ENCODE results near the gene ZNF699. TPM values are rescaled to one million over a fixed set of nuclear protein-coding genes. Genes with fewer than 3 reads are reported as not detected.
"Not testable (repeated sequence)": the region's sequence is repeated elsewhere in the genome, so short reads cannot be mapped to it uniquely, and the experiment has no call there.

The ZNF699 gene
- total RNA-seq, 1 experiment from 2014 or later = 0.77 TPM

DNA sequence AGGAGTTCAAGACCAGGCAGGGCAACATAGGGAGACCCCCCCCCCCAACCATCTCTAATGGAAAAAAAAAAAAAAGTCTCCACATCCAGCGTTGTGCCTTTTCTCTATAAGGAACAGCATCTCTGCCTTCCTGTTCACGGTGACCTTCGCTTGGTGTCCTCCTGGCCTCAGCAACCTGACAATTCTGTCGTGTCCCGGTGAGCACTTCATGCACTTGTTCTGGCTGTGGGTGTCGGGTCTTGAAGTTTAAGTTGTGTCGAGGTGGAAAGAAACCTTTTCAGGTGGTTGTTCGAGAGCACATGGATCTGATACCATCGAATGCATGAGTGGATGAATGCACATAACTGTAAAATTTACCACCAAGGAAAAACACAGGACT, 14.9 kb upstream of the ZNF699 start:
- Mint-ChIP-seq H3K27ac (ENCODE audit: unreplicated experiment) (peak overlapping the region; percentile 89), H3K36me3 (ENCODE audit: insufficient read depth, unreplicated experiment) (peaks cover 25% of the 10 kb centered on the region), H3K27me3 (ENCODE audit: insufficient read depth, unreplicated experiment) (no peaks in the 10 kb centered on the region), H3K4me3 (ENCODE audit: unreplicated experiment) (peak overlapping the region; percentile 80), H3K4me1 (ENCODE audit: low read depth, unreplicated experiment) (no peaks in the 10 kb centered on the region), H3K9me3 (ENCODE audit: unreplicated experiment) (peaks cover 10% of the 10 kb centered on the region)
- Histone ChIP-seq H3K36me3 (ENCODE audit: control insufficient read depth, insufficient read depth, low read length) (no peaks in the 10 kb centered on the region), H3K4me1 (0 out of 2 replicates have a peak, but pooled peaks cover 3% of the 10 kb centered on the region), H3K9me3 (peaks cover 19% of the 10 kb centered on the region), H3K4me3 (ENCODE audit: low read depth, low read length) (peak overlapping the region; percentile 44), H3K27me3 (replicated peaks; ENCODE audit: control insufficient read depth, insufficient read depth, low read length) (no peaks in the 10 kb centered on the region)
- BruUV-seq (replicated peaks) = TSS peak; percentile 59
- DNase-seq = no peak
- no peak for TF ChIP-seq CTCF (IDR thresholded peaks at IDR 0.05; ENCODE audit: insufficient read depth in 1 of 2, low read depth in 1 of 2, low read length in 1 of 2, severe bottlenecking in 1 of 2, unreplicated experiment in 1 of 2)
- CTCF ChIA-PET = no interaction called here
- POLR2A ChIA-PET = no interaction called here
- intact Hi-C loops (cut with micrococcal nuclease; ENCODE audit: unreplicated experiment) = loop anchor here (5.0 kb wide), 1 partner anchor 468 kb away; no protein-coding TSS in a partner anchor

GRCh38 chr19:9323919-9324583, 14.4 kb upstream of the ZNF699 start, which contains the start of gene ZNF559:
TSS of gene ZNF559 (plus strand) at chr19:9324179. CDS start at chr19:9338550, 14,371 bp downstream.
- H3K9me3 Mint-ChIP-seq (ENCODE audit: unreplicated experiment) = peaks cover 10% of the 10 kb centered on the region
- H3K4me3 Mint-ChIP-seq (ENCODE audit: unreplicated experiment) = peak within 1 kb of the TSS; percentile 80
- Histone ChIP-seq H3K4me3 (ENCODE audit: low read depth, low read length) (peak within 1 kb of the TSS; percentile 44), H3K27me3 (replicated peaks; ENCODE audit: control insufficient read depth, insufficient read depth, low read length) (no peaks in the 10 kb centered on the region), H3K9me3 (peaks cover 19% of the 10 kb centered on the region), H3K4me1 (0 out of 2 replicates have a peak, but pooled peaks cover 3% of the 10 kb centered on the region), H3K36me3 (ENCODE audit: control insufficient read depth, insufficient read depth, low read length) (no peaks in the 10 kb centered on the region)
- POLR2A ChIA-PET = no interaction called here
- CTCF ChIA-PET = no interaction called here
- H3K4me1 Mint-ChIP-seq (ENCODE audit: low read depth, unreplicated experiment) = no peaks in the 10 kb centered on the region
- H3K27ac Mint-ChIP-seq (ENCODE audit: unreplicated experiment) = peak within 1 kb of the TSS; percentile 89
- peak; percentile 88 to 91 for DNase-seq
- no peaks in the 10 kb centered on the region for H3K27me3 Mint-ChIP-seq (ENCODE audit: insufficient read depth, unreplicated experiment)
- peaks cover 25% of the 10 kb centered on the region for H3K36me3 Mint-ChIP-seq (ENCODE audit: insufficient read depth, unreplicated experiment)
- intact Hi-C loops (cut with micrococcal nuclease; ENCODE audit: unreplicated experiment) = loop anchor here (5.0 kb wide), 1 partner anchor 468 kb away; no protein-coding TSS in a partner anchor
- TF ChIP-seq CTCF (IDR thresholded peaks at IDR 0.05; ENCODE audit: insufficient read depth in 1 of 2, low read depth in 1 of 2, low read length in 1 of 2, severe bottlenecking in 1 of 2, unreplicated experiment in 1 of 2) = peak in 1 of 2 experiments; percentile 28
- BruUV-seq (replicated peaks) = no TSS peak

GRCh38 chr19:9323557-9323918, 13.9 kb upstream of the ZNF699 start:
- Histone ChIP-seq H3K27me3 (replicated peaks; ENCODE audit: control insufficient read depth, insufficient read depth, low read length) (no peaks in the 10 kb centered on the region), H3K36me3 (ENCODE audit: control insufficient read depth, insufficient read depth, low read length) (no peaks in the 10 kb centered on the region), H3K4me1 (0 out of 2 replicates have a peak, but pooled peaks cover 3% of the 10 kb centered on the region), H3K4me3 (ENCODE audit: low read depth, low read length) (peak overlapping the region; percentile 44), H3K9me3 (peaks cover 19% of the 10 kb centered on the region)
- intact Hi-C loops (cut with micrococcal nuclease; ENCODE audit: unreplicated experiment) = loop anchor here (5.0 kb wide), 1 partner anchor 469 kb away; no protein-coding TSS in a partner anchor
- Mint-ChIP-seq H3K9me3 (ENCODE audit: unreplicated experiment) (peaks cover 10% of the 10 kb centered on the region), H3K4me3 (ENCODE audit: unreplicated experiment) (peak overlapping the region; percentile 80), H3K36me3 (ENCODE audit: insufficient read depth, unreplicated experiment) (peaks cover 25% of the 10 kb centered on the region), H3K27ac (ENCODE audit: unreplicated experiment) (peak overlapping the region; percentile 89), H3K27me3 (ENCODE audit: insufficient read depth, unreplicated experiment) (no peaks in the 10 kb centered on the region), H3K4me1 (ENCODE audit: low read depth, unreplicated experiment) (no peaks in the 10 kb centered on the region)
- ChIA-PET POLR2A (no interaction called here), CTCF (no interaction called here)
- no peak for TF ChIP-seq CTCF (IDR thresholded peaks at IDR 0.05; ENCODE audit: insufficient read depth in 1 of 2, low read depth in 1 of 2, low read length in 1 of 2, severe bottlenecking in 1 of 2, unreplicated experiment in 1 of 2)
- peak; percentile 50 to 84 for DNase-seq
- BruUV-seq (replicated peaks) = no TSS peak

GRCh38 chr19:9322201-9322600, 12.6 kb upstream of the ZNF699 start:
- H3K4me3 ChIP-seq (ENCODE audit: low read depth, low read length); CTCF ChIA-PET; BruUV-seq (replicated peaks); H3K36me3 ChIP-seq (ENCODE audit: control insufficient read depth, insufficient read depth, low read length); DNase-seq; H3K27ac Mint-ChIP-seq (ENCODE audit: unreplicated experiment); H3K27me3 ChIP-seq (replicated peaks; ENCODE audit: control insufficient read depth, insufficient read depth, low read length); H3K4me1 ChIP-seq; H3K9me3 Mint-ChIP-seq (ENCODE audit: unreplicated experiment); H3K4me1 Mint-ChIP-seq (ENCODE audit: low read depth, unreplicated experiment); H3K27me3 Mint-ChIP-seq (ENCODE audit: insufficient read depth, unreplicated experiment); POLR2A ChIA-PET: not testable (repeated sequence)
- H3K4me3 Mint-ChIP-seq (ENCODE audit: unreplicated experiment) = peak overlapping the region; percentile 80
- H3K36me3 Mint-ChIP-seq (ENCODE audit: insufficient read depth, unreplicated experiment) = peaks cover 25% of the 10 kb centered on the region
- intact Hi-C loops (cut with micrococcal nuclease; ENCODE audit: unreplicated experiment) = loop anchor here (5.0 kb wide), 1 partner anchor 470 kb away; no protein-coding TSS in a partner anchor
- peaks cover 19% of the 10 kb centered on the region for H3K9me3 ChIP-seq

GRCh38 chr19:9321756-9322155, 12.1 kb upstream of the ZNF699 start:
- DNase-seq; H3K4me3 ChIP-seq (ENCODE audit: low read depth, low read length); H3K36me3 ChIP-seq (ENCODE audit: control insufficient read depth, insufficient read depth, low read length); BruUV-seq (replicated peaks); H3K27ac Mint-ChIP-seq (ENCODE audit: unreplicated experiment); H3K27me3 ChIP-seq (replicated peaks; ENCODE audit: control insufficient read depth, insufficient read depth, low read length); H3K9me3 Mint-ChIP-seq (ENCODE audit: unreplicated experiment); CTCF ChIA-PET; POLR2A ChIA-PET; H3K27me3 Mint-ChIP-seq (ENCODE audit: insufficient read depth, unreplicated experiment); H3K4me1 ChIP-seq; H3K4me1 Mint-ChIP-seq (ENCODE audit: low read depth, unreplicated experiment); H3K4me3 Mint-ChIP-seq (ENCODE audit: unreplicated experiment): not testable (repeated sequence)
- peaks cover 25% of the 10 kb centered on the region for H3K36me3 Mint-ChIP-seq (ENCODE audit: insufficient read depth, unreplicated experiment)
- intact Hi-C loops (cut with micrococcal nuclease; ENCODE audit: unreplicated experiment) = loop anchor here (5.0 kb wide), 1 partner anchor 471 kb away; no protein-coding TSS in a partner anchor
- H3K9me3 ChIP-seq = peaks cover 19% of the 10 kb centered on the region

Data from Caco-2 (cell line).